Measurements from ENCODE around the gene DNAJB11.
"Not testable (repeated sequence)": the region's sequence is repeated elsewhere in the genome, so short reads cannot be mapped to it uniquely, and the experiment has no call there.

DNAJB11 gene
- 58.4 to 63.0 reads per million in 2 donors for total RNA-seq

- peak; percentile 90 for DNase-seq
Measured at GRCh38 chr3:186570096-186570940, at the start of gene DNAJB11. TSS of gene DNAJB11 (plus strand) at chr3:186570720. CDS start at chr3:186570898, 178 bp downstream.

- no peak for DNase-seq
Measured at GRCh38 chr3:186520957-186521842, 49.3 kb upstream of the DNAJB11 start.

DNA sequence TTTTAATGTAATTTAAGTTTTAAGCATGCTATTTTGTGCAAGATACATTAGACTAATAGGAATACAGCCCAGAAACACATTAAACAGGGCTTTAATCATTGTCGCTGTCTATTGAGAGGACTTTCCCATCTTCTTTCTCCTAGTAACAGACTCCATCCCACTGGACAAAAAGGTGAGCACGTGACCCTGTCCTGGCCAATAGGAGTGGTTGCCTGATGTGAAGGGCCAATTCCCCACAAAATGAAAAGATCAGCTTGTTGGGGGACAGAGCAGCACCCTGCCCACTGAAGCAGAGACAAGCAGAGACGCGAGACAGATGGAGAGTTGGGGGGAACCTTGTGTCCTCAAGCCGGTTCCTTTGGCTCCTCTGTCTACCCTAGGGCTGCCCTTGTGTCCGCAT, 47.5 kb upstream of the DNAJB11 start:
- no peak for DNase-seq

DNA sequence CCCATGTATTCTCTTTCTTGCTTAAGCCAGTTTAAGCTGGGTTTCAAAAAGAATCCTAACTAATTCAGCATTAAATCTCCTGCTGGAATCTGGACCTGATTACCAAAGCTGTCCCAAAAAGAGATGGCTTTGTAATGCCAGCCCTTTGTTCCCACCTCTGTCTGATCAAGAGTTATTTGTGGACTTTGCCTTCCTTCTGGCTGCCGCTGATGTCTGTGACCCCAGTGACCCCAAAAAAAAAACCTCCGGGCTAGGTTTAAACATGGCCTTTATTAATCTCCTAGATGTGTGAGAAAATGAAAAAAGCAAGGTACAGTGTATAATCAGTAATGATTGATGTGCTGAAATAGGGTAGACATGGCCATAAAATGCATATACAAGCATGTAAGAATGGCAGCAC, 47.1 kb upstream of the DNAJB11 start:
- no peak for DNase-seq

DNA sequence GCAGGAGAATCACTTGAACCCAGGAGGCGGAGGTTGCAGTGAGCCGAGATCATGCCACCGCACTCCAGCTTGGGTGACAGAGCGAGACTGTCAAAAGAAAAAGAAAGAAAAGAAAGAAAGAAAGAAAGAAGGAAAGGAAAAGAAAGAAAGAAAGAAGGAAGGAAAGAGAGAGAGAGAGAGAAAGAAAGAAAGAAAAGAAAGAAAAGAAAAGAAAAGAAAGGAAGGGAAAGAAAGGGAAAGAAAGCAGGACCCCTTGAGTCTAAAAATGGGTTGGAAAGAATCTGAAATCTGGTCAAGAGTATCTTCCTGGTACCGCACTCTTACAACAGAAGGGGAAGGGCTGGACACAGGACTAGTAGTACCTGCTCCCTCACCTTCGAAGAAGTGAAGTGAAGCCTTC, 45.9 kb upstream of the DNAJB11 start:
- DNase-seq = no peak

DNA sequence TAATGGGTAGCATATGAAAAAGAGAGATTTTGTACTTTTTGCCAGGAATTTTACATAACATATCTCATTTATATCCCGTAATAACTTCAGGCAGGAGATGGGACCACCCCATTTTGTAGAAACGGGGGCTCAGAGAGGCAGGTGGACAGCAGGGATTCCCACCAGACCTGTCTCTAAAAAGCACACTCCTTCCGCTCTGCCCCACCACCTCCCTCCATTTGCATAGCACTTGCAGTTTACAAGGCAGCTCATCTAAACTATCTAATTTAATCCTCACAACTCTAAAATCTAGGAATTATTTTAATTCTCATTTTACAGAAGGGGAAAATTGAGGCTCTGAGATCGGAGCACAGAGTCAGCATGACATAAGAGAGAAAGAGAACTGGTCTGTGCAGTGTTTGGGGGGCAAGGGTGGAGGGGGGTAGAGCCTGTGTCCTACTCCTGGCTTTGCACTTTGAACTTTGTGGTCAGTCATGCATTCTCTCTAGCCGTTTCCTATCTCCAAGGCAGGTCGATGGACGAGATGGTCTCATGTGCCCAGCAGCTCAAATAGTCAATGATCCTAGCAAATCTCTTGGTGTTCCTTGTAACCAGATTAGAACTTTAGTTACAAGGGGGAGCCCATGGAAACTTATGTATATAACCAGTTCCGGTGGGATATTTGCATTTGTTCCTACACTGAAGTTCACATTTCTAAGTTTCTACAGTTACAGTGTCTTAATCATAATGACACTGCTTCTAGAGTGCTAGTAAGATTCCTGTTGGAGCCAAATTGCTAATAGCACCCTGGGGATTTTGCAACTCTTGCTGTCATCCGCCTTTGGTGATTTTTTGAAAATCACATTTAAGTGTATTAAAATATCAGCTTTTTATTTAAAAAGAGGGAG, 44.9 kb upstream of the DNAJB11 start:
- DNase-seq = no peak

DNA sequence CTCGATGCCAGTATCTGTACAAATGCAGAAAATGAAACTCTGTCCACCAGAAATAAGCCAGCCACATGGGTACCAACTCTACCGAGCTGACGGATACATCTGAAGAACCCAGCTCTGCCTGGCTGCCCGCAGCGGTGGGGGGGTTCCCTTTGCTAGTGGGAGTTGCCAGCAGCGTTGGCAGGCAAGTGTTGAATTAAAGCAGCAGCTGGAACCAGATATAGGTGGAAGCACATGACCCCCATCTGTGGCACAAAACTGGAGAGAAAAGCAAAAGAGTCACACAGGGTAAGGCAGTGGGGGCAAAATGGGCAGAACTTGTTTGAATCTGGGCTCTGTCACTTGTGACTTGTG, 44.3 kb upstream of the DNAJB11 start:
- no peak for DNase-seq

DNA sequence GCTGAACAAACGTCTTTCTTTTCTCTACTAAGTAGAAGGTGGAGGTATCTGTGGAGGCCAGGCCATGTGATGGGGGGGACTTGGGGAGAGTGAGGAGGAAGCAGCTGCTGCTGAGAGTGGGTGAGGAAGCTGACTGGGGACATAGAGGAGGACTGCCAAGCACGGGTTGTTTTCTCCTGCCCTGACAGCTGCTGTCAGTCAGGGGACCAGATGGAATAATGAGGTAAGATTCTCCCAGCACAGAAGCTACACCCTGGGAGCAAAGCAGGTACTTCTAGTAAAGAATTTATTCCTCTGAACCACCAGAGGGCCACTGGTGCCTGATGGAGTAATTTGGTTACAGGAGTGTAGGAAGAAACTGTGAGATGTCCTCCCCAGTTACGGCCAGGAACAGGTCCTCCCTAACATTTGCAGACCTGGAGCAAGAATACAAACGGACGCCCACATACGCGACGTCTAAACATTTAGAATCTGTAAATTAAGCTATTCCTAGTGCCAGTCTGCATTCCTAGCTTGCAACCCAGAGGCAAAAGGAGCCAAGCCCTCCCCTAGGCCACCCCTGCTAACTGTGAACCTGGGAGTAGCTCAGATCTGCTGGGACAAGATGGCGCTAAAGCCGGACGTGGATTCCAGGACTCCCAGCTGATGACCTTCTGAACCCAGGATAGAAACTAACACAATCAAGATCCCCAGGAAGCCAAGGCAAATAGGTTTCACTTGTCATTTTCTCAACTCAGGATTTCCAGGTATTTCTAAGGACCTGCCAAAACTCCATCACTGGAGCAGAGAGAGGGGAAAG, 41.1 kb upstream of the DNAJB11 start:
- DNase-seq = no peak

DNA sequence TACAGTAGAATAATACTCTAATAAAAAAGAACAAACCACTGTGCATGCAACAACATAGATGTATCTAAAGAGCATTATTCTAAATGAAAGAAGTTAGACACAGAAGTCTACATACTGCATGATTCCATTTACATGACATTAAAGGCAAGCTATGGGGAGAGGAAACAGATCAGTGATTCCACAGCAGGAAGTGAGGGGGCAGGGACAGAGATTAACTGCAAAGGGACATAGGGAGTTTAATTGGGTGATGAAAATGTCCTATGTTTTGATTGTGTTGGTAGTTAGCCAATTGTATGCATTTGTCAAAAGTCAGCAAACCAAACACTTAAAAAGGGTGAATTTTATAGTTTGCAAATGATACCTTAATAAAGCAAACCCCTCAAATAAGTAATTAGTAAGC, 40.1 kb upstream of the DNAJB11 start:
- DNase-seq = no peak

GRCh38 chr3:186531694-186532093, 38.8 kb upstream of the DNAJB11 start:
- DNase-seq = not testable (repeated sequence)

DNA sequence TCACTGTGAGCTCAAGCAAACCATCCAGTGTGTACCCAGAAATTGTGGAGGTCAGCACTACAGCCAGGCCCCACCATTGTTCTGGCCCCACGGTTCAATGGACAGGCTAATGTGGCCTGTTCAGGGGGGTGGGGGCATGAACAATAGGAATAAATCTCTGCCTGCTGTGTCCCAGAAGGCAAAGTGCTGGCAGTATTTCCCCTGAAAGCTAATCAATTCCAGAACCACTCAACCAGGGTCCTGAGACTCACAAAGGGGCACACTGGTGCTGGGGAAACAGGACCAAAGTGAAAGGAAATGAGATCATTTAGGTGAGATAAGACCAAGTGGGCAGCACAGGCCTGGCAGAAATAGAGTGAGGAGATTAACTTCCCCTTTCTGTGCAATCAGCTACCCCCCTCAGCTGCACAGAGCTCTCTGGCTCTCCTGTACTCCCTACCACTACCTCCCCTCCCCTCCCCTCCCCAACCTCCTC, 37.9 kb upstream of the DNAJB11 start:
- DNase-seq = no peak

- no peak for DNase-seq
Measured at GRCh38 chr3:186534113-186534669, 36.3 kb upstream of the DNAJB11 start.

GRCh38 chr3:186536883-186537844, 33.4 kb upstream of the DNAJB11 start:
- DNase-seq = no peak

- DNase-seq = no peak
Measured at GRCh38 chr3:186538779-186539178, 31.7 kb upstream of the DNAJB11 start.

- no peak for DNase-seq
Measured at GRCh38 chr3:186540221-186540834, 30.2 kb upstream of the DNAJB11 start.

GRCh38 chr3:186540835-186541226, 29.7 kb upstream of the DNAJB11 start:
- no peak for DNase-seq

DNA sequence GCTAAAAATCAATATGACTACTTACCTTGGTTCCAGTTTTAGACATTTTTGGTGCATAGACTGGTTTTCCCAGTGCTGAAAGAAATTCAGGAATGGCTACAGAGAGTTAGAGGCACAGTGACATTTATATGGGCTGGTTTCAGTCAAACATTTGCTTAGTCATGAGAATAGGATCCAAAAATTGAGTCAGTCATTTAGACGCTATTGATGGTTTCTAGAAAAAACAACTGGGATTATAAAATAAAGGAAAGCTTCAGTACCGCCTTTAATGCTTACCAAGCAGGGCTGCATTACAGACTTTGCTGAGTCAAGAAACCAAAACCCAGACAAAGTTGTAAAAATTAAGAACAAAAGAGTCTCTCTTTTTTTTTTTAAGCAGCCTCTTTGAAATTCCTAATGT, 26.2 kb upstream of the DNAJB11 start, which contains the start of gene CRYGS:
Gene CRYGS (minus strand): TSS at position 100 of the 400 bp plus-strand sequence. CDS start 54 bp downstream, at position 46.
- DNase-seq = no peak

- no peak for DNase-seq
Measured at GRCh38 chr3:186549497-186549896, 21.0 kb upstream of the DNAJB11 start.

- no peak for DNase-seq
Measured at GRCh38 chr3:186551387-186551786, 19.1 kb upstream of the DNAJB11 start.
